Osteoblast (primary cell): Measurements from ENCODE around the gene RNASE7. TPM values are rescaled to one million over a fixed set of nuclear protein-coding genes. Genes with fewer than 3 reads are reported as not detected.
A peak's percentile ranks its signal among the peaks of the same experiment; 100 is the strongest.

Experiments
- DNase-seq: peaks from one replicate; pipeline ENCODE4 v3.0.0; 2011; ENCODE audit warnings: low spot score, mixed read lengths; ENCODE audit not compliant: insufficient read length; ENCODE audit errors: missing footprints
- H2AFZ ChIP-seq: 2 replicates; pipeline ENCODE4 v1.6.0; 2011; ENCODE audit warnings: mild to moderate bottlenecking, low read length
- H3K27ac ChIP-seq: 2 replicates; pipeline ENCODE4 v1.5.1; 2011; ENCODE audit warnings: mild to moderate bottlenecking, low read depth, low read length, moderate library complexity
- H3K27me3 ChIP-seq: 2 replicates; pipeline ENCODE4 v1.6.0; 2012; ENCODE audit warnings: mild to moderate bottlenecking, control low read depth, inconsistent platforms, low read length, moderate library complexity; ENCODE audit not compliant: insufficient read depth
- H3K36me3 ChIP-seq: 2 replicates; pipeline ENCODE4 v1.5.1; 2011; ENCODE audit warnings: mild to moderate bottlenecking, low read length, control low read depth, moderate library complexity; ENCODE audit not compliant: insufficient read depth
- H3K4me1 ChIP-seq: 2 replicates; pipeline ENCODE4 v1.5.1; 2011; ENCODE audit warnings: mild to moderate bottlenecking, low read length, control low read depth, moderate library complexity; ENCODE audit not compliant: insufficient read depth
- H3K4me2 ChIP-seq: 2 replicates; pipeline ENCODE4 v1.6.0; 2011; ENCODE audit warnings: mild to moderate bottlenecking, low read length; ENCODE audit not compliant: insufficient read depth
- H3K4me3 ChIP-seq: fragments of 200-600 bp; sonication (generic); 3 replicates; pipeline ENCODE4 v1.5.1; 2012; ENCODE audit warnings: mild to moderate bottlenecking, low read length, inconsistent platforms; ENCODE audit not compliant: insufficient read depth
- H3K79me2 ChIP-seq: 2 replicates; pipeline ENCODE4 v1.6.0; 2012; ENCODE audit warnings: mild to moderate bottlenecking, low read length, control low read depth, inconsistent platforms; ENCODE audit not compliant: insufficient read depth
- H3K9me3 ChIP-seq: 2 replicates; pipeline ENCODE4 v1.5.1; 2011; ENCODE audit warnings: low read depth, low read length, control low read depth
- H4K20me1 ChIP-seq: 2 replicates; pipeline ENCODE4 v1.6.0; 2012; ENCODE audit warnings: mild to moderate bottlenecking, low read length, control low read depth; ENCODE audit not compliant: insufficient read depth
- CTCF ChIP-seq: IDR thresholded peaks from 2 replicates; pipeline ENCODE4 v1.5.1; 2011; ENCODE audit warnings: mild to moderate bottlenecking, low read depth, low read length, moderate library complexity; ENCODE audit errors: extremely low read depth
- total RNA-seq: library from RNA; depleted of rRNA; stranded (reverse); fragments of >200 nt; gene quantifications from 2 replicates; pipeline ENCODE4 v1.2.3, GENCODE V29; 2012

RNASE7 gene
- total RNA-seq, 1 donor: not detected

GRCh38 chr14:21018781-21019180 is 23.4 kb upstream of the RNASE7 start:
- no peaks in the 10 kb centered on the region for H4K20me1 ChIP-seq
- no peaks in the 10 kb centered on the region for H3K4me1 ChIP-seq
- no peak for TF ChIP-seq CTCF
- H3K9me3 ChIP-seq: no peaks in the 10 kb centered on the region
- H2AFZ ChIP-seq: no peak overlapping the region
- H3K4me2 ChIP-seq: no peak overlapping the region
- H3K79me2 ChIP-seq: no peaks in the 10 kb centered on the region
- no peak overlapping the region for H3K27ac ChIP-seq
- H3K36me3 ChIP-seq: no peaks in the 10 kb centered on the region
- no peak overlapping the region for H3K4me3 ChIP-seq
- DNase-seq: peak; percentile 36
- H3K27me3 ChIP-seq: peaks cover 39% of the 10 kb centered on the region

- TF ChIP-seq CTCF: no peak
- Histone ChIP-seq H3K9me3 (no peaks in the 10 kb centered on the region), H3K79me2 (no peaks in the 10 kb centered on the region), H2AFZ (no peak overlapping the region), H3K4me2 (no peak overlapping the region), H3K4me3 (no peak overlapping the region), H3K27me3 (peaks cover 45% of the 10 kb centered on the region), H3K4me1 (no peaks in the 10 kb centered on the region), H4K20me1 (no peaks in the 10 kb centered on the region), H3K36me3 (no peaks in the 10 kb centered on the region), H3K27ac (no peak overlapping the region)
- DNase-seq: no peak
Observed at GRCh38 chr14:21019366-21019765, 22.8 kb upstream of the RNASE7 start.

GRCh38 chr14:21020977-21021545 is 21.1 kb upstream of the RNASE7 start:
- Histone ChIP-seq H3K27ac (no peak overlapping the region), H3K4me1 (no peaks in the 10 kb centered on the region), H3K9me3 (no peaks in the 10 kb centered on the region), H3K36me3 (no peaks in the 10 kb centered on the region), H4K20me1 (no peaks in the 10 kb centered on the region), H2AFZ (no peak overlapping the region), H3K79me2 (no peaks in the 10 kb centered on the region), H3K27me3 (peaks cover 56% of the 10 kb centered on the region), H3K4me3 (no peak overlapping the region), H3K4me2 (no peak overlapping the region)
- DNase-seq: no peak
- no peak for TF ChIP-seq CTCF

- Histone ChIP-seq H4K20me1 (no peaks in the 10 kb centered on the region), H3K27ac (no peak overlapping the region), H3K36me3 (no peaks in the 10 kb centered on the region), H3K27me3 (peaks cover 66% of the 10 kb centered on the region), H3K79me2 (no peaks in the 10 kb centered on the region), H3K9me3 (no peaks in the 10 kb centered on the region), H2AFZ (no peak overlapping the region), H3K4me1 (no peaks in the 10 kb centered on the region), H3K4me2 (no peak overlapping the region), H3K4me3 (no peak overlapping the region)
- DNase-seq: peak; percentile 84
- no peak for TF ChIP-seq CTCF
Observed at GRCh38 chr14:21022686-21023085, 19.5 kb upstream of the RNASE7 start.
